GDM1 (cell line): ENCODE results near the gene C12orf75.
"Not testable (repeated sequence)": the region's sequence is repeated elsewhere in the genome, so short reads cannot be mapped to it uniquely, and the experiment has no call there.

Source experiments
- DNase-seq: peaks from one replicate; lab custom pipeline; 2025; lab: John Stamatoyannopoulos, UW

The C12orf75 gene

GRCh38 chr12:105310476-105311085, 19.9 kb upstream of the C12orf75 start:
- DNase-seq: not testable (repeated sequence)

GRCh38 chr12:105311936-105312335, 18.6 kb upstream of the C12orf75 start:
- DNase-seq: not testable (repeated sequence)

DNA sequence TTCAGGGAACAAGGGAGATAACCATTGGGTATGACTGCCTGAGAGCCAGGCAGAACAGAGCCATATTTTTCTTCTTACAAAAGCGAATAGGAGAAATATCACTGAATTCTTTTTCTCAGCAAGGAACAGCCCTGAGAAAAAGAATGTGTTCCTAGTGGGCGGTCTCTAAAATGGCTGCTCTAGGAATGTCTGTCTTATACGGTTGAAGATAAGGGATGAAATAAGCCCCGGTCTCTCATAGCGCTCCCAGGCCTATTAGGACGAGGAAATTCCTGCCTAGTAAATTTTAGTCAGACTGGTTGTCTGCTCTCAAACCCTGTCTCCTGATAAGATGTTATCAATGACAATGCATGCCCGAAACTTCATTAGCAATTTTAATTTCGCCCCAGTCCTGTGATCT, 16.7 kb upstream of the C12orf75 start:
- not testable (repeated sequence) for DNase-seq

DNA sequence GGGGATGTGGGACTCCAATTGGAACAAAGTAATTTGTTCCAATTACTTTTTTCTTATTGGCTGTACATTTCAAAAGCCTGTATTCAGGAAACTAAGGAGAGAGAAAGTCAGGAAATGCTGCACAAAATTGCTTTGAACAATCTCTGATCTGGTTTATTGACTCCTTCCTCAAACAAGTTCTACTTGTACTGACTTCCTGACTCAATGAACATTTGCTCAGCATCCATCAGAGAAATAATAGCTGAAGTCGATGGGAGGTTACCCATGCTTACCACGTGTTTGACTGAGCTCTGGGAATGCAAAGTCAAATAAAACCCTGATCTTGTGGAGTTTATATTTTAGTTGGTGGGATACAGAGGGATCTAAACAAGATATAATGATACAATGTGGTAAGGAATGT, 15.4 kb upstream of the C12orf75 start:
- no peak for DNase-seq

DNA sequence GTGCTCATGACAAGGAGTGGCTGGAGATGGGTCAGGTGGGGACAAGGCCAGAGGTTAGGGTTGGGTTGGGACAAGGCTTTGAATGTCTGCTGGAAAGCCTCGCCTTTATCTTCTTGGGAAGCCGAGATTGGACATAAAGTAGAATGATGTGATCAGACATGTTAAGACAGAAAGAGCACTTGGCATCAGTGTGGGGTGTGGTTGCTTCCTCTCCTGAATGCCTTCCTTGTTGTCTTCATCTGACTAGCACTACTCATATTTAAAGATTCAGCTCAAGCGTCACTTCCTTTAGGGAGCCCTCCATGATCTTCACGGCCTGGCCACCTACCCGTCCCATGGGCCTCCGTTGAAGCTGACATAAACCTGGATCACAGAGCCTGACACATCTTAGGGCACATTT, 14.8 kb upstream of the C12orf75 start:
- no peak for DNase-seq

GRCh38 chr12:105316931-105317852, 13.3 kb upstream of the C12orf75 start:
- DNase-seq: no peak

DNA sequence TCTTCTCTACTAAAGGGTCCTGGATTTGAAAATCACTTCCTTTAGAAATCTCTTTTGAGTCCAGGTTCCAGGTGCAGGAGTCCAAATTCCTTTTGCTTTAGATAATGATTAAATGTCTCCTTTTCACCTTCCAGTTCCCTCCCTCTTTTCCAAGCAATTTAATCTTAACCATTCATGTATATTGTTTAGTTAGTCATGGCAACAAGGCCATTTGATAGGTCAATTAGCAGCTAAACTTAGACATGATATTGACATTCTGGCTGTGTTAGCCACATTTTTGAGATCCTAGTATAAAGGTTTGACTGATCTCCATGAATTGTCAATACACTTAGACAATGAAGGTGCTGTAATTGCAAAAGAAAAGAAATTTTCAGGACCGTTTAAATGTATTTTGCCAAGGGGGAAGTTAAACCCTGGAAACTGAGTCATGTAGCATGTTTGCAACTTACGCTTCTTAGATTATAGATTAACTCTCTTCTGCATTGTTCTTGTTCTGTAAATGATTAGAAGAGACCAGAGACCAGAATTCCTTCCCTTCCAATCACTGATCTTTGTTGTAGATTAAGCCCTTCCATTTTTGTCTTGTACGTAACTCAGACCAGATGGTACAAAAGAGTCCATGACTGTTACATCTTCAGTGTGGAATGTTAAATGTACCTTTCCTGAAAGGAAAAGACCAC, 12.4 kb upstream of the C12orf75 start:
- no peak for DNase-seq

DNA sequence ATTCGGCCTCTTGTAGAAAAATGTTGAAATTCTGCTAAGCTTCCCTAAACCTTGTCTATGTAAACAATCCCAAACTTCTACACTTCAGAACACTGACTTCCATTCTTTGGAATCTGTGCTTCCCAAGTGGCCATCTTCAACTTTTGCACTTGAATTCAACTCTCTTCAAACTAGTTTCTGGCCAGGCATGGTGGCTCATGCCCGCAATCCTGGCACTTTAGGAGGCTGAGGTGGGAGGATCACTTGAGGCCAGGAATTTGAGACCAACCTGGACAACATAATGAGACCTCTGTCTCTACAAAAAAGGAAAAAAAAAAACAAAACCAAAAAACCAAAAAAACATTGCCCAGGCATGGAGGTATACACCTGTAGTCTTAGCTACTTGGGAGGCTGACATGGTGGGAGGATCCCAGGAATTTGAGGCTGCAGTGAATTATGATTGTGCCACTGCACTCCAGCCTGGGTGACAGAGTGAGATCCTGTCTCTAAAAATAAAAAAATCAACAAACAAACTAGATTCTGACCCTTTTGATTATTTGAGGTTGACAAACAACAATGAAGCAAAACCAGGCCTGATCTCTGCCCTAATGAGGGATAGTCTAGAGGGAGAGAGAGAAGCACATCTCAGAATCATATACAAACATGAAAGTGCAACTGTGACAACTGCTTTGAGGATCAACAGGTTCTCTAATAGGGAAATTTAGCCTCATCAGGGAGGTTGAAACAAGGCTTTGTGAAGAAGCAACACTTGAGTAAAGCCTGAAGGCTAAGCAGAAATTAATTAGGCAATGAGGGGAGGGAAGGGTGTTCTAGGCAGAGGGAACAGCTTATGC, 11.6 kb upstream of the C12orf75 start:
- DNase-seq: no peak

GRCh38 chr12:105319691-105320209, 10.7 kb upstream of the C12orf75 start:
- no peak for DNase-seq

DNA sequence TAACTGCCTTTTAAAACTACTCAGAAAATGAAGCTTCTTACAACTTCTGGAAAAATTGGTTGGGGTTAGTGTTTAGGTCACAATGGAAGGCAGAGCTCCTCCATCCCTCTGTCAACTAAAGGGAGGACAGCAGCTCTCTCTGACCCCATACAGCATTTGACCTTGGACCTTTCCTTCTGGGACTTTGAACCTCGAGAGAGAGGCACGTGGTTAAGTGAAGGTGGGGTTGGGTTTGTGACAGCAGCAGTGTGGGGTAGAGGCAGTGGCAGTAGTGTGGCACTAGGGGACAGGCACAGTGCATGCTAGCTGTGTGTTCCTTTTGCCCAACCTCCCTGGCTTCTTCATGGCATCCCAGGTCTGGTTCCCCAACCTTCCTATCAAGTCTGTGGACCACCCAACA, 9.4 kb upstream of the C12orf75 start:
- DNase-seq: no peak

- no peak for DNase-seq
Observed at GRCh38 chr12:105322070-105322469, 8.4 kb upstream of the C12orf75 start.

DNA sequence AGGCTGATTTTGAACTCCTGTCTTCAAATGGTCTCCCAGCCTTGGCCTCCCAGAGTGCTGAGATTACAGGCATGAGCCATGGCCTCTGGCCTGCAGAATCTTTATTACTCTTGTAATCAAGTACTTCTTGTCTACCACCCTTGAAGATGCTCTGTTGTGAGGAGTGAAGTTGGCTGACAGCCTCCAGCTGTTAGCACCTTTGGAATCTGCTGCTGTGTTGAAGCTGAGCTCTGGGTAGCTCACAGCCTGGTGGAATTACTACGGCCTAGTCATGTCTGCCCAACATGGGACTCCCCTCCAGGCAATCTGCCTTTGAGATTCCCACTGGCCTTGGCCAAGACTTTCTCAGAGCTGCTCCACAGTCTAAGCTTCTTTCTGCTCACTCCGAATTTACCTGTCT, 5.8 kb upstream of the C12orf75 start:
- no peak for DNase-seq

- no peak for DNase-seq
Observed at GRCh38 chr12:105325117-105325516, 5.4 kb upstream of the C12orf75 start.

DNA sequence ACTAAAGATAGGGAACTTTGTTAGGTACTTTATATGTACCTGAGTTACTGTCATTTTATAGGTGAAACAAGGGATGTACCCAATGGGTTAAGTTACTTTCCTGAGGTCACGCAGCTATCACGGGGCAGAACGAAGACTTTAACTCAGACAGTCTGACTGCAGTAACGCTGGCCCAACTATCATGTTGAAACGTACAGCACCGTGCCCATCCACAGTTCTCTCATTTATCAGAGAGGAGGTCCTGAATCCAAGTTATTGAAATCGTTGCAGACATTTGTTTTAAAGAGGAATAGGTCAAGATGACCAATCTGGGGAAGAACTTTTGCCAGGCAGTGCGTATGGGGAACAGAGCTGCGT, 587 bp upstream of the C12orf75 start:
- no peak for DNase-seq

DNA sequence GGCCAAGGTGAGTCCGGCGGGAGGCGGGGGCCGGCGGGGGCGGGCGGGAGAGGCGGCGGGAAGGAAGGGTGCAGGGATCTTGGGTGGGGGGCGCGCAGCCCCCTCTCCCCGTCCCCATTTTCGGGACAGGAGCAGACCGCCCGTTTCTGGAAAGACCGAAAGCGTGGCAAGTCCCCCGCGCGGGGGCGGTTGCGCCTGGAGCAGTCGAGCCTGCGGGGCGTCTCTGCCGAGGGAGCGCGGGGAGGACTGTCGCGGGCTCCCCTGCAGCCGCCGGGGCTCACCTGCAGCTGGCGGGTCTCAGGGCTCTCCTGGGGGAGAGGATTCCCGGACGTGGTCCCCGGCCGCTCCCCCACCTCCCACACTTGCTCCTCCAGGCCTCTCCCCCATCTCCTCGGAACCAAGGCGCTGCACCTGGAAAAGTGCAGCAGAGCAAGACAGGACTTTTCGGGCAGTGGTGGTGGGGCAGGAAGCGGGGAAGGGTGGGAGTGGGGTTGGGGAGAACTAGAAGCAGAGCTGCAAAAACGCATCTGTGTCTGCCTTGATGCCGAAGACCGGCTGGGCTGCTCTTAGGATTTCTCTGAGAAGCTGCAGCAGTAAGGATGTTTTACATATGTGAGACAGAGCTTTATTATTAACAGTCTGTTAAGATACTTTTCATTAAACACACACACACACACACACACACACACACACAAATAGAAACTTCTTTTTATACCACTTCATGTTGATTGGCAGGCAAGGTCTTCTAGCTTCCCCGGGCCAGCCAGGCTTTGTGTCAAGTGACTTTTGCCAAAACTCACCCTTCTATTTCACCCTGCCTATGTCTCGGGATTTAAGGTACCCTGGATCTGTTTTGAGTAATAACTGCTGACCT, 677 bp downstream of the C12orf75 start:
- no peak for DNase-seq

DNA sequence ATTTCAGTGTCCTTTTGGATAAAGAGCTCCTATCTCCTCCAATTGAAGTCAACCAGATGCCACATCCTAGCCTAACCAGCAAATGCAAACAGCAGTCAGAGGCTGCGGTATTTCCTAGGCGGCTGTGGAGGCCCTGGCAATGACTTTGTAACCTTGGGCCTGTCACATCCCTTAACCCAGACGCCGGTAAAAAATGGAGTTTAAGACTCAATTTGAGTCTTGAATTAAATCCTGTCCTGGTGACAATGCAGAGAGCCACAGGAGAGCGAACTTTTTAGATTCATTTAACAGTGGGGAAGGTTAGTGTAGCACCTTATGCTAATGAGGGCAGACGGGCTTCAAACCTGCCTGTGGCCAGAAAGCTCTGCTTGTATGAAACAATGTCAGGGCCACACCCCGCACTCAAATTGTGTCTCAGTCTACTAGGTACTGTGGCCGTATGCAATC, 1.3 kb downstream of the C12orf75 start:
- no peak for DNase-seq

GRCh38 chr12:105332286-105332685, 1.8 kb downstream of the C12orf75 start:
- not testable (repeated sequence) for DNase-seq

GRCh38 chr12:105332925-105333324, 2.4 kb downstream of the C12orf75 start:
- DNase-seq: no peak

- no peak for DNase-seq
Observed at GRCh38 chr12:105334001-105334400, 3.5 kb downstream of the C12orf75 start.

DNA sequence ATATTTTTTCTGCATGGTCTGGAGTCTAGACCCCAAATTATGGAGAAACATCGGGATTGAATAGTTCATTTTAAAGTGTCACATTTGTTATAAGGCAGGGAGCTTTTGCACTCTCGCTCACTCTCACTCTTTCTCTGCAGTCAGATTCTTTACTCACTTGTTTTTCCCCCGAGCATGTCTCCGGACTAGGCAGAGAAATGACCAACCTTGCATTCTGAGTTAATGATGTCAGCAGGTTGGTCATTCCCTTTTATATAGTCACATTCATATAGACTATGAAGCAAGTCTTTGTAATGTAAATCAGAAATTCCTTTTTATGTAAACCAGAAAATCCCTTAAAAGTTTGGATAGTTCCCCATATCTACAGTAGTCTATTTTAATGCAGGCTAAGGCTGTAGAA, 4.1 kb downstream of the C12orf75 start:
- DNase-seq: no peak

DNA sequence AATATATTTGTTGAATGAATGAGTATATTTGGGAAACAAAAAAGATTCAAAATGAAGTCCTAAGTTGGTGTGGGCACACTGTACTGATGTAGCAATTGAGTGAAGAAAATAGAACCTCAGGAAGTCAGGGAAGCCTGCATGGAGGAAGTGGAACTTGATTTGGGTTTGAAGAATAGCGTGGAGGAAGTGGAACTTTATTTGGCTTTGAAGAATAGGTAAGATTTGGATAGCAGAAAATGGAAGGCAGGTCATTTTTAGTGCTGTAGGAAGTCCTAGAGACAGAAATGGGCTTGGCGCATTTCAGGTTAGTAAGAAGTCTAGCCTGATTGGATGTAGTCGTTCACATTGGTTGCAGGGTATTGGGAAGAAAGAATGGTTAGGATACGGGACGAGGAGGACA, 5.4 kb downstream of the C12orf75 start:
- DNase-seq: no peak
